Measurements from ENCODE around the gene LTO1.
"Not testable (repeated sequence)": the region's sequence is repeated elsewhere in the genome, so short reads cannot be mapped to it uniquely, and the experiment has no call there.

LTO1 gene

DNA sequence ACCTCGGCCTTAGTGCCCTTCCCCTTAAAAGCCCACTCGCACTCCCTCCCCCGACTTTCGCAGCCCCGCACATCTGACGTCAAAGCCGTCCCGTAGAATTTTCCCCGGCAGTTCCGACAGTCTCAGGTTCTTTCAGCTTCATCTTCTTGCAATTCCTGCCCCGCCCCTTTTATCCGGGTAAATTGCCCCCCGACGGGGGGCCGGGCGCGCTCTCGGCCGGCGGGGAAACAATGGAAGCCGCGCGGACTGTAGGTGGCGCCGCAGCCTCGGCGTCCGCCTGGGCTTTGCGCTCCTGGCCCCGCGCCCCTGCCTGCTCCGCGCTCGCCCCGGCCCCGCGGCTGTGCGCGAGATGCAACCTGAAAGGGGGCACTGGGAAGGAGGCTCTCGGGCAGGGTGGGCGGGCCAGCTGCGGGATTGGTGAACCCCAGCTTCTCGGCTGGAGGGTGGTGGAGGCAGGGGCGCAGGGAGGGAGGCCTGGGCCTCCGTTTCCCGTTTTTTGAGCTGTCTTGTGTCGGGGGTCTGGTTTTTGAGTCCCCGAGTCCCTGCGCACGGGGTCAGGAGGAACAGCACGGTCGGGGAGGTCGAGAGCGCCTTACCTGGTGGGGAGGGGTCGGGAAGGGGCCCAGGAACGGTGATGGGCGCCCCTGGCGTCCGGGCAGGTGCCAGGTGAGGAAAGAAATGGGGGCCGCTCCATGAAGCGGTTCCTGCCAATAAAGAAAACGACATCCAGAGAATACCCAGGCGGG is 29.5 kb upstream of the LTO1 start:
- peak overlapping the region in 1 of 2 donors; percentile 71 for H3K27ac Mint-ChIP-seq

DNA sequence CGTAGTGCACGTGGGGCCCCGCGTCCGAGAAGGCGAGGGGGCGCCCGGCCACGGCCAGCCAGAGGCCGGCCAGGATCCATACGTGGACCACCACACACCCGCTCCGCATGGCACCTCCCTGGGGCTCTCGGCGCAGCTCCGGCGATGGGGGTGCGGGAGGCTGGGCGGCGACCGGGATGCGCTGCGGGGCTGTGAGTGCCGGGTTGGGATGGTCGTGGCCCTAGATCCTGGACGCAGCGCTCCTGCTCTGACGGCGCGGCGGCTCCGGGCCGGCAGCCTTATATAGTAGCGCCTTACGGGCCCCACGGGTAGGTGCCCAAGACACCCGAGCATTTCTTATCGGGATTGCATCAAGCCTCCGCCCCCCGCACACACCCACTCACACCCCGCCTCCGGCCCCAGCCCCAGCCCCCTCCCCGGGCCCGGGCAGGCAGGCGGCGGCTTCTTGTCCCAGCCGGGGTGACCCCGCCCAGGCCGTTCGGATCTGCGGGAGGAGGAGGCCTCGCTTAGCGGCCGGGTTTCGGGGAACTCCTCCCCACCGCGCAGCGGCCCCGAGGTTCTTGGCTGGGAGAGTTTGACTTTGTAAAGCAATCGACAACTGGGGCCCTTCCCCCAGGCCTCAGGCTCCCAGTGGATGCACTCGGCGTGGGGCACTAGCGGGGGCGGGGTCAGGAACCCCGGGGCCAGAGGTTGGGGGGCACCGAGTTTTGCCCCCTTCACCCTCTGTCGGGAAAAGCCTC is 28.8 kb upstream of the LTO1 start, which contains the start of gene FGF19:
FGF19 (minus strand) TSS at position 255 of the 740 bp plus-strand sequence; CDS start at position 109, 146 bp downstream.
- ATAC-seq (peak; percentile 59), DNase-seq (peak; percentile 17 to 31)
- H3K4me1 Mint-ChIP-seq: peaks cover 31% of the 10 kb centered on the region
- H3K27ac Mint-ChIP-seq: peak within 1 kb of the TSS in 1 of 2 donors; percentile 71
- H3K9me3 Mint-ChIP-seq: no peaks in the 10 kb centered on the region
- H3K4me3 Mint-ChIP-seq: peak within 1 kb of the TSS; percentile 64 to 76
- peaks cover 88% of the 10 kb centered on the region for H3K27me3 Mint-ChIP-seq

More for the DNA sequence above, 29.5 kb upstream of the LTO1 start:
- DNase-seq: peak; percentile 25 to 34
- peak; percentile 70 for ATAC-seq
- H3K4me1 Mint-ChIP-seq: peaks cover 31% of the 10 kb centered on the region
- peaks cover 82% of the 10 kb centered on the region for H3K27me3 Mint-ChIP-seq
- no peaks in the 10 kb centered on the region for H3K9me3 Mint-ChIP-seq
- H3K4me3 Mint-ChIP-seq: peak overlapping the region; percentile 64 to 76

DNA sequence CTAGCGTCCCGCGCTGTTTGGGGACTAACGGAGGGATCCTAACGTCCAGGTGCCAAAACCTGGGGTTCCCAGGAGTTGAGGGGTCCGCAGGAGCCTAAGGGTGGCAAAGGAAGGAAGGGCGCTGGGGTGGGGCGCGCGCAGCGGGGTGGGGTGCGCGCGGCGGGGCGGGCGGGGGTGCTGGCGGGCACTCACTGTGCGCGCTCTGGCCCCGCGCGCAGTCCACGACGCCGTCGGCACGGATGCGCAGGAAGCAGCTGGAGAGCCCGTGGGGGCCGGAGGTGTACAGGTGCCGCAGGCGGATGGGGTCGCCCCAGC is 28.3 kb upstream of the LTO1 start:
- H3K4me1 Mint-ChIP-seq: peaks cover 31% of the 10 kb centered on the region
- peak overlapping the region; percentile 22 to 42 for H3K4me3 Mint-ChIP-seq
- no peak overlapping the region for H3K27ac Mint-ChIP-seq
- no peaks in the 10 kb centered on the region for H3K9me3 Mint-ChIP-seq
- ATAC-seq (no peak), DNase-seq (no peak)
- peaks cover 88% of the 10 kb centered on the region for H3K27me3 Mint-ChIP-seq

DNA sequence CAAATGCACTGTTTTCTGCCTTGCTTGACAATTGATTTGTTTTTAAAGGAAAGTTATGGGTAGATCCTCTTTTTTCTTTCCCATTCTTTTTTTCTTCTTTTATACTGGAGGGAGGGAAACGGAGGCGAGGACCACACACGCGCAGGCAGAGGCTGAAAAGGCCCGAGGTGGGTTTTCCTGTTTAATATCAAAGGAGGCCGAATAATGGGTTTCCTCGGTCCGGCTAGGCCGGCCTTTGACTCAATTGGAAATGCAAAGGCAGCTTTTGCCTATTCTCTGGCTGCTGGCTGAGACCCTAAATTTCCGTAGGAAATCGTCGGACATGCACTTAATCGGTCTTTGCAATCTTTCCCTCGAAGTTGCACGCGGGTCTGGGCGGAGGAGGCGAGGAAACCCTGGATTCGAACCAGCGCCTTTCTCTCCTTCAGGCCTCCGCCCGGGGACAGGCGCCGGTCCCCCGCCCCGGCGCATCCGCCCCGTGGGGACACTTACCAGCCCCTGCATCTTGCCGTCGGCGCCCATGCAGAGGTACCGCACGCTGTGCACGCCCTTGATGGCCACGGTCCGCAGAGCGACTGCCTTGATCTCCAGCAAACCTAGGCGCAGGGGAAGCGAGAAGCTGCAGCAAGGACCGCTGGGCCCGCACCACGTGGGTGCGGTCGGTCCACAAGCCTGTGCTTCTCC is 27.8 kb upstream of the LTO1 start:
- H3K27me3 Mint-ChIP-seq: peaks cover 91% of the 10 kb centered on the region
- ATAC-seq: no peak
- H3K27ac Mint-ChIP-seq: no peak overlapping the region
- H3K9me3 Mint-ChIP-seq: no peaks in the 10 kb centered on the region
- no peak for DNase-seq
- H3K4me3 Mint-ChIP-seq: peak overlapping the region; percentile 22 to 42
- H3K4me1 Mint-ChIP-seq: peaks cover 31% of the 10 kb centered on the region

DNA sequence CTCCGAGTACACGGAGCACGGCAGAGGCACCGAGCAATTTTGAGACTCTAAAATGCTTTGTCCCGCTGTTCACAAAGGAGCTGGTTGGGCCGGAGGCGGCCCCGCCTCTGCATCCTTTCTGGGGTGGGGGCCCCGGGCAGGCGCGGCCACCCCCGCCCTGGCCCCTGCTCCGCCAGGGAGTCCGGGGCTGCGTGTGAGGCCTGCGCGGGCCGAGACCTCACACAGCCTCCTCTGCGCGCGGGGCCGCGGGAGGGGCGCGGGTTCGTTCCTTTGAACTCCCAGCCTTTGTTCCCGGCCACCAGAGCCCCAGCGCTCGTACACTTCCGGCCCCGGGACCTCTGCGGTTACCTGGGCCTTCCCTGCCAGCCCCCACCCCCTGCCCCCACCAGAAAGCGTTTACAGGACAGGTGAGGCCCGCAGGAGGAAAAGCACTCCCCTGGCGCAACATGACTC is 27.1 kb upstream of the LTO1 start:
- DNase-seq: no peak
- H3K4me3 Mint-ChIP-seq: no peak overlapping the region
- no peak overlapping the region for H3K27ac Mint-ChIP-seq
- peaks cover 90% of the 10 kb centered on the region for H3K27me3 Mint-ChIP-seq
- no peak for ATAC-seq
- no peaks in the 10 kb centered on the region for H3K9me3 Mint-ChIP-seq
- peaks cover 31% of the 10 kb centered on the region for H3K4me1 Mint-ChIP-seq

DNA sequence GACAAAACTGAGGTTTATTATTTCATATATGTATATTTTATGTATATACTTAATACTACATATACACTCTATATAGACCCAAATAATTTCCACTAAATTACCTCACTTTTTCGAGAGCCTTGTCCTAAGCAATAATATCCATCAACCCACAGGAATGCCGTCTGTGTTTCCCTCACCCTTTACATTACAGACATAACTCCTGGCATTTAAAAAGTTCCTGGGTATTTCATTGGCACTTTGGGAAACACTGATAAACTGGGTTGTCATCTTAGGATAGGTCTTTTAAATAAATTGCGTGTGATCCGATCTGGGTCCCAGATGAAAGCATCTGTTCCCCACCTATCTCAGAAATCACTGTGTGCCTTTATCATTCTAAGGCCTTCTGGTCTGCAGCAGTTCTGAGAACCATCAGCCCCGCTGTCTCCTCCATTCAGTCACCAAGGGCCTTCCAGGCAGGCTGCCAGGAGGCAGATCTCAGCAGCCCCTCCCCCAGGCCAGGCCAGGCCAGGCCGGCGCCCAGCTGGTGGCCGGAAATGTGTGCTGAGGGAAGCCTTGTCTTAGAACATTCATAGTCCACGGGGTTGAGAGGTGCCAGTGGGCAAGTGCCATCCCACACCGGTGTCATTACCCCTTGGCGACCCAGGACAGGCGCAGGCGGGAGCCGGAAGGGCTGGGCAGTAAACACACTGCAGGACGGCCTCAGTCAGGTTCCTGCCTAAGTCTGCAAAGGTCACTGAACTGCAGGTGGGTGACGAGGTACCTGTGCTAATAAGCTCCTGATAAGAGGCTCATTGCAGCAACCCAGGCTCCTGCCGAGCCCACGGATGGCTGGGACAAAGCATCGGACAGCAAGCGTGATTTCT is 25.4 kb upstream of the LTO1 start:
- no peak overlapping the region for H3K4me3 Mint-ChIP-seq
- peaks cover 90% of the 10 kb centered on the region for H3K27me3 Mint-ChIP-seq

DNA sequence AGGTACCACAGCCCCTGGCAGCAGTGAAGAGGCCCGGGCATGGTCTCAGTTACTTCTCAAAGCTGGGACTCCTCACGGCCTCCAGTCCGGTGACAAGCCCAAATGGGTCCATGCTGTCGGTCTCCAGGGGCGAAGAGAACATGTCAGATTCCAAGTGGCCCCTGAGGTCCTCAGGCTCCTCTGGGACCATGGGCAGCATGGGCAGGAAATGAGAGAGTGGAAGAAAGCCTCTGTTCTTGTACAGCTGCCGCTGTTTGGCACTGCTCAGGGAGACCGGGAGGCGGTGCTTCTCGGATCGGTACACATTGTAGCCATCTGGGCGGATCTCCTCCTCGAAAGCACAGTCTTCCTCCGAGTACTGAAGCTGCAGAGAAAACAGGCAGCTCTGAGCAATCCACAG is 24.1 kb upstream of the LTO1 start:
- ATAC-seq (no peak), DNase-seq (no peak)
- Mint-ChIP-seq H3K4me1 (peaks cover 14% of the 10 kb centered on the region), H3K27ac (peak overlapping the region in 1 of 2 donors; percentile 54), H3K9me3 (no peaks in the 10 kb centered on the region), H3K4me3 (no peak overlapping the region), H3K27me3 (peaks cover 87% of the 10 kb centered on the region)

More for the DNA sequence above, 25.4 kb upstream of the LTO1 start:
- DNase-seq: no peak
- Mint-ChIP-seq H3K27ac (no peak overlapping the region), H3K9me3 (no peaks in the 10 kb centered on the region), H3K4me1 (peaks cover 23% of the 10 kb centered on the region)
- no peak for ATAC-seq

DNA sequence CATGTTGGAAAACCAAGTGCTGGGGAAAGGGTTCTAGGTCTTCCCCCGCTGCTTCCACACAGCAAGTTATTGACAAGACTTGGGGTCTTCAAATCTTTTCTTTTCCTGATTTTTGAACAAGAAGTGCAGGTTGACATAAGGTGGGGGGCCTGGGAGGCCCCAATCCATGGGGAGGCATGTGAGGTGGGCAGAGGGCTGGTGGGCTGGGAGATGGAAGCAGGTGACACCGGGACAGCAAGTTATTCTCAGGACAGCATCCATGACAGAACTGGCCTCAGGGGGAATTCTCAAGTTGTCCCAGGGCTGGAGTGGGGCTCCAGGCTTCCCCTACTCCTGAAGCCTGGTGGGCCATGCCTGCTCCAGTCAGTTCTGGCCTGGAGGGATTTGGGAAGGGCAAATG is 23.2 kb upstream of the LTO1 start:
- H3K4me3 Mint-ChIP-seq: no peak overlapping the region
- no peaks in the 10 kb centered on the region for H3K9me3 Mint-ChIP-seq
- ATAC-seq (no peak), DNase-seq (no peak)
- H3K4me1 Mint-ChIP-seq: peaks cover 13% of the 10 kb centered on the region
- no peak overlapping the region for H3K27ac Mint-ChIP-seq
- peaks cover 86% of the 10 kb centered on the region for H3K27me3 Mint-ChIP-seq

DNA sequence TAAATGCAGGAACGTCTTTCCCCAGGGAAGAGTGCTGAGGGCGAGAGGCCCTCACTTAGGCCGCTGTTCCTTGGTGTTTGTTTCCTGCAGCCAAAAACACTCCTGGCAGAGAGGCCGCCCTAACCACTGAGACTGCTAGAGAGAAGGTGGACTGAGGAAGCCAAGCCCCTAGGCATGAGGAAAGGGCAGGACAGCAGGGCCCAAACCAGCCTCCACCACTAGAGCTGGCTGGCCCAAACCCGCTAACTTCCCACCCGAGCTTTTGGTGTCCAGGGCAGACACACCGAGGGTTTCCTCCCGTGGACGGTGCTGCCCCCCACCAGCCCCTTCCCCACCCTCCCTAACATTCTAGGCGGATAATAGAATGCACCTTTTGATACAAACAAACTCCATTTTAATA is 22.7 kb upstream of the LTO1 start:
- DNase-seq (no peak), ATAC-seq (no peak)
- H3K27ac Mint-ChIP-seq: no peak overlapping the region
- no peaks in the 10 kb centered on the region for H3K9me3 Mint-ChIP-seq
- peaks cover 8% of the 10 kb centered on the region for H3K4me1 Mint-ChIP-seq
- peaks cover 84% of the 10 kb centered on the region for H3K27me3 Mint-ChIP-seq
- no peak overlapping the region for H3K4me3 Mint-ChIP-seq

DNA sequence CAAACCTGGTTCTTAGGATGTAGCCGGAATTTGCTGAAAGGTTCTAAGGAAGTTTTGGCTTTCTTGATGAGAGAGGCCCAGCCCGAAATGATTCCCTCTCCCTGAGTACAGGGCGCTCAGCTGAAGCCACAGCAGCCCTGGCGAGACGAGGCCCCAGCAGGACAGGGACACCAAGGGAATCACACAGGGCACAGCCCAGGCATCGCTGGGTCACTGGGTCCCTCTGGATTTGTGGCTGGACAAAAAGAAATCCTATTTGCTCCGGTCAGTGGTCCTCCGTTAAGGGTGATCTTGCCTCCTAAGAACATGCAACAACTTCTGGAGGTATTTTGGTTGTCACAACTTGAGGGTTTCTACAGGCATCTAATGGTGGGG is 22.3 kb upstream of the LTO1 start:
- no peak for ATAC-seq
- H3K9me3 Mint-ChIP-seq: peaks cover 0 to 3% of the 10 kb centered on the region in 2 donors
- DNase-seq: no peak
- peaks cover 84% of the 10 kb centered on the region for H3K27me3 Mint-ChIP-seq
- H3K4me3 Mint-ChIP-seq: no peak overlapping the region
- H3K27ac Mint-ChIP-seq: no peak overlapping the region
- H3K4me1 Mint-ChIP-seq: peaks cover 5% of the 10 kb centered on the region

DNA sequence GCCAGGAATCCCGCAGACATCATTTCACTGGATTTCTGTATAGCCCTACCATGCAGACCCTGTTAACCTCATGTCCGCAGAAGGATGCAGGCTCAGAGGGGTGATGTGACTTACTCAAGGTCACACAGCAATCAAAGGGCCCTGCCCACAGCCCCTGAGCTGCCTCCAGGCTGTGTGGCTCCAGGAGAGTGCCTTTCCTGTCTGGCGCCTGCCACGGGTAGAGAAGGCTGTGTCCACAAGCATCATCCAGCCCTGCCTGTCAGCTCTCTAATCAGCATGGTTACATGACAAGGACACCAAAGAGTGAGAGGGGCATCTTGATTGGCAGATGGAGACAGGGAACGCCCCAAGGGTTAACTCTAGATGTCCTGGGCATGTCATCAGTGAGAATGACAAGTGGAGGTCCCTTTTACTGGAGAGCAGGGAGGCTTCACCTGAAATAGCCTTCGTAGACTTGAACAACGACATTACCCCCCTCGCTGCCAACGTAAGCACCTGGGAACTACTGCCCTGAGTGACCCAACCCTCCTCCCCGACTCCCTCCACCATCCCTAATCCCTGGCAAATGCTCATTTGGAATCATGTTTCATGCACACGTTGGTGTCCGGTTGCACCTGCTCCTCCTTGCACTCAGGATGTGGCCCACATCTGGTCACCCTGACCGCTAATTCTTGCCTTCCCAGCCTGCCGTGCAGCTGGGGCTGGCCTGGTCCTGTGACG is 21.8 kb upstream of the LTO1 start:
- Mint-ChIP-seq H3K4me3 (no peak overlapping the region), H3K27ac (no peak overlapping the region), H3K9me3 (peaks cover 0 to 8% of the 10 kb centered on the region in 2 donors), H3K27me3 (peaks cover 84% of the 10 kb centered on the region), H3K4me1 (peaks cover 5% of the 10 kb centered on the region)
- DNase-seq (no peak), ATAC-seq (no peak)

DNA sequence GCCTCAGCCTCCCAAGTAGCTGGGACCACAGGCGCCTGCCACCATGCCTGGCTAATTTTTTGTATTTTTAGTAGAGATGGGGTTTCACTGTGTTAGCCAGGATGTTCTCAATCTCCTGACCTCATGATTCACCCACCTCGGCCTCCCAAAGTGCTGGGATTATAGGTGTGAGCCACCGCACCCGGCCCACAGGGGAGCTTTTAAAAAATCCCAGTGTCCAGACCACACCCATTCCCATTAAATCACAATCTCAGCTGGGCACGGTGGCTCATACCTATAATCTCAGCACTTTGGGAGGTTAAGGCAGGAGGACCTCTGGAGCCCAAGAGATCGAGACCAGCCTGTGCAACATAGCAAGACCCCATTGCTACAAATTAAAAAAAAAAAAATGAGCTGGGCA is 20.8 kb upstream of the LTO1 start:
- not testable (repeated sequence) for H3K27ac Mint-ChIP-seq, H3K4me3 Mint-ChIP-seq, DNase-seq, H3K4me1 Mint-ChIP-seq, ATAC-seq
- Mint-ChIP-seq H3K27me3 (peaks cover 80% of the 10 kb centered on the region), H3K9me3 (peaks cover 0 to 11% of the 10 kb centered on the region in 2 donors)

DNA sequence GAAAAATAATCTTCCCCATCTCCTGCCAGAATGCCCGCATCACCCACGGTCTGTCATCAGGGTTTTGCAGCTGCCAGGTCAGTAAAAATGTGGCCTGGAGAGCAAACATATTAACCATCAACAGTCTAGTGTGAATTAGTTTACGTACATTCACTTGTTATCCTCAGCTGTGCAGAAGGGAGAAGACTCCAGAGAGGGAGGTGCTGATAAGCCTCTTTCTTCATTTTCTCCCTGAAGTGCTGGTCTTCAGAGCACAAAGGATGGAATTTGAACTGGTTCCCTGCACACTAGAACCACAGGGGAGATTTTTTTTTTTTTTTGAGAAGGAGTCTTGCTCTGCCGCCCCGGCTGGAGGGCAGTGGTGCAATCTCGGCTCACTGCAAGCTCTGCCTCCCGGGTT is 20.4 kb upstream of the LTO1 start:
- DNase-seq (no peak), ATAC-seq (no peak)
- Mint-ChIP-seq H3K4me3 (no peak overlapping the region), H3K4me1 (peaks cover 1% of the 10 kb centered on the region), H3K27ac (no peak overlapping the region), H3K27me3 (peaks cover 80% of the 10 kb centered on the region), H3K9me3 (peaks cover 0 to 11% of the 10 kb centered on the region in 2 donors)

DNA sequence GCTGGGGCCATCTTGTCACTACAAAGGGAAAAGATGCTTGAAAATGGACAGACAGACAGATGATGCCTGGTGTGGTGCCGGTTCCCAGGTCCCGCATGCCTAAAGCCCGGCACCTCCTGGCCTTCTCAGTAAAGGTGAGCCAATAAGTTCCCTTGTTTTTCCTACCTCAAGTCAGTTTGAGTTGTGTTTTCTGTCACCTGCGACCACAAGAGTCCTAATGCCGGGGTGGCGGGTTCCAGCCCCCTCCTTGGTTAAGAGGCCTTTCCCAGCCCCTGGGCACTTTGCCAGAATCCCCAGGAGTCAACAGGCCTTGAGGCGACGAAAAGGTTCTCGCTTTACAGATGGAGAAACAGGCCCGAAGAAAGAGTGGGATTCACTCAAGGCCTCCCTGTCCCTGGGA is 19.6 kb upstream of the LTO1 start:
- DNase-seq (no peak), ATAC-seq (no peak)
- H3K4me1 Mint-ChIP-seq: peaks cover 4% of the 10 kb centered on the region
- H3K4me3 Mint-ChIP-seq: no peak overlapping the region
- H3K27ac Mint-ChIP-seq: no peak overlapping the region
- peaks cover 80% of the 10 kb centered on the region for H3K27me3 Mint-ChIP-seq
- H3K9me3 Mint-ChIP-seq: peaks cover 0 to 11% of the 10 kb centered on the region in 2 donors
